GM23338 (cell line): ENCODE measurements around the gene MBD5. TPM values are rescaled to one million over a fixed set of nuclear protein-coding genes. Genes with fewer than 3 reads are reported as not detected.

Experiments
- ATAC-seq: fragments of 200-7000 bp; cut with Tn5 transposase; 3 replicates; pipeline ENCODE4 v1.9.1; 2020
- DNase-seq: peaks from one replicate; pipeline ENCODE4 v3.0.0-alpha.2; 2015; ENCODE audit warnings: low spot score
- H2AFZ ChIP-seq: fragments of 200-600 bp; sonication (generic); 2 replicates; pipeline ENCODE4 v1.8.0; 2016; ENCODE audit warnings: antibody characterized with exemption, mild to moderate bottlenecking, moderate library complexity
- H3F3A ChIP-seq: fragments of 200-600 bp; sonication (generic); replicated peaks from 2 replicates; pipeline ENCODE4 v1.8.0; 2017; ENCODE audit warnings: antibody characterized with exemption, mixed run types, low read depth
- H3K27ac ChIP-seq: fragments of 200-600 bp; sonication (generic); 2 replicates; pipeline ENCODE4 v1.6.1; 2016; ENCODE audit warnings: low read depth
- H3K27me3 ChIP-seq: fragments of 200-600 bp; sonication (generic); 2 replicates; pipeline ENCODE4 v1.8.0; 2016; ENCODE audit warnings: mild to moderate bottlenecking, mixed run types, moderate library complexity; ENCODE audit not compliant: insufficient read depth
- H3K36me3 ChIP-seq: fragments of 200-600 bp; sonication (generic); 2 replicates; pipeline ENCODE4 v1.8.0; 2016; ENCODE audit warnings: mild to moderate bottlenecking; ENCODE audit not compliant: insufficient read depth
- H3K4me1 ChIP-seq: fragments of 200-600 bp; sonication (generic); 2 replicates; pipeline ENCODE4 v1.8.0; 2016; ENCODE audit warnings: mild to moderate bottlenecking, moderate library complexity; ENCODE audit not compliant: insufficient read depth
- H3K4me2 ChIP-seq: fragments of 200-600 bp; sonication (generic); 2 replicates; pipeline ENCODE4 v1.7.1; 2017; ENCODE audit warnings: mixed run types
- H3K4me3 ChIP-seq: fragments of 200-600 bp; sonication (generic); 2 replicates; pipeline ENCODE4 v1.6.1; 2016; ENCODE audit warnings: mixed run types
- H3K79me2 ChIP-seq: fragments of 200-600 bp; sonication (generic); replicated peaks from 2 replicates; pipeline ENCODE4 v1.8.0; 2017; ENCODE audit warnings: mild to moderate bottlenecking; ENCODE audit not compliant: insufficient read depth
- H3K9me2 ChIP-seq: fragments of 200-600 bp; sonication (generic); 2 replicates; pipeline ENCODE4 v1.8.0; 2017; ENCODE audit not compliant: insufficient read depth
- H4K20me1 ChIP-seq: fragments of 200-600 bp; sonication (generic); replicated peaks from 2 replicates; pipeline ENCODE4 v1.8.0; 2017; ENCODE audit warnings: mild to moderate bottlenecking; ENCODE audit not compliant: insufficient read depth
- H3K27ac Mint-ChIP-seq: 2 replicates; pipeline ENCODE4 v1.8.0; 2020; ENCODE audit warnings: inconsistent platforms, mild to moderate bottlenecking, moderate library complexity, mixed read lengths
- H3K27me3 Mint-ChIP-seq: 3 replicates; pipeline ENCODE4 v1.8.0; 2022; ENCODE audit warnings: low read depth, mild to moderate bottlenecking, moderate library complexity, mixed read lengths, inconsistent platforms; ENCODE audit not compliant: insufficient read depth, poor library complexity
- H3K36me3 Mint-ChIP-seq: 3 replicates; pipeline ENCODE4 v1.8.0; 2021; ENCODE audit warnings: low read depth, mild to moderate bottlenecking, inconsistent platforms, moderate library complexity, mixed read lengths
- H3K4me1 Mint-ChIP-seq: 3 replicates; pipeline ENCODE4 v1.8.0; 2020; ENCODE audit warnings: mild to moderate bottlenecking, inconsistent platforms, mixed read lengths
- H3K4me3 Mint-ChIP-seq: 3 replicates; pipeline ENCODE4 v1.8.0; 2021; ENCODE audit warnings: moderate library complexity, mild to moderate bottlenecking, inconsistent platforms, mixed read lengths
- H3K9me3 Mint-ChIP-seq: 3 replicates; pipeline ENCODE4 v1.8.0; 2020; ENCODE audit warnings: moderate library complexity, mild to moderate bottlenecking, inconsistent platforms, mixed read lengths
- CREB1 ChIP-seq: fragments of 250-450 bp; sonication (Bioruptor Pico); IDR thresholded peaks from 2 replicates; pipeline ENCODE4 v1.5.0; 2020; ENCODE audit warnings: low read depth, mild to moderate bottlenecking, moderate library complexity
- EZH2phosphoT487 ChIP-seq: fragments of 200-600 bp; sonication (generic); IDR thresholded peaks from one replicate; pipeline ENCODE4 v1.8.1; 2018; ENCODE audit warnings: antibody characterized with exemption; ENCODE audit not compliant: unreplicated experiment
- NANOG ChIP-seq: IDR thresholded peaks from 2 replicates; pipeline ENCODE4 v1.6.1; 2016; ENCODE audit warnings: antibody characterized with exemption, borderline replicate concordance
- REST ChIP-seq: IDR thresholded peaks from one replicate; pipeline ENCODE4 v1.6.1; 2018; ENCODE audit warnings: antibody characterized with exemption; ENCODE audit not compliant: unreplicated experiment
- STAT1 ChIP-seq: IDR thresholded peaks from one replicate; pipeline ENCODE4 v1.6.1; 2016; ENCODE audit warnings: antibody characterized with exemption; ENCODE audit not compliant: unreplicated experiment
- ZNF114 ChIP-seq: fragments of 250-450 bp; sonication (Bioruptor Pico); IDR thresholded peaks from 2 replicates; pipeline ENCODE4 v1.5.0; 2020; ENCODE audit warnings: mild to moderate bottlenecking, moderate library complexity
- ZNF331 ChIP-seq: fragments of 250-450 bp; sonication (Bioruptor Pico); IDR thresholded peaks from 2 replicates; pipeline ENCODE4 v1.5.0; 2020; ENCODE audit warnings: low read depth, mild to moderate bottlenecking, moderate library complexity
- polyA plus RNA-seq: library from polyadenylated mRNA; unstranded; fragments of >200 nt; fragmentation: Nextera tagmentation; extraction: Ambion mirVana; gene quantifications from 2 replicates; pipeline ENCODE4 v1.2.1, GENCODE V29; 2016
- total RNA-seq: library from RNA; depleted of rRNA; stranded (reverse); fragments of >200 nt; shearing (Covaris generic); gene quantifications from 2 replicates; pipeline ENCODE4 v1.2.3, GENCODE V29; 2014
- TF ChIP-seq, protein P1 (sequence below): fragments of 250-450 bp; sonication (Bioruptor Pico); IDR thresholded peaks from 2 replicates; pipeline ENCODE4 v1.5.0; 2020; ENCODE audit warnings: mild to moderate bottlenecking, moderate library complexity
- TF ChIP-seq, protein P2 (sequence below), 2 experiments: fragments of 200-600 bp in 1 of 2; sonication (generic) in 1 of 2; conservative IDR thresholded peaks; 2 replicates each; pipeline versions ENCODE4 v1.5.1 to v1.6.1; 2016 to 2017; ENCODE audit warnings: antibody characterized with exemption in 2 of 2, low read depth in 2 of 2, mild to moderate bottlenecking in 2 of 2, moderate library complexity in 1 of 2

The MBD5 gene
- total and polyA plus RNA-seq, 2 experiments from 2014 or later: 16.2 to 23.1 TPM

- no peaks in the 10 kb centered on the region for H3K9me2 ChIP-seq
- H4K20me1 ChIP-seq: no peaks in the 10 kb centered on the region
- H3F3A ChIP-seq: no peaks in the 10 kb centered on the region
- no peak overlapping the region for H3K27ac ChIP-seq
- H3K79me2 ChIP-seq: no peaks in the 10 kb centered on the region
- DNase-seq: no peak
- Mint-ChIP-seq H3K27ac (no peak overlapping the region), H3K4me1 (peaks cover 10% of the 10 kb centered on the region), H3K36me3 (no peaks in the 10 kb centered on the region), H3K9me3 (no peaks in the 10 kb centered on the region), H3K27me3 (no peaks in the 10 kb centered on the region), H3K4me3 (no peak overlapping the region)
- no peaks in the 10 kb centered on the region for H3K27me3 ChIP-seq
- H3K4me3 ChIP-seq: no peak overlapping the region
- no peak overlapping the region for H3K4me2 ChIP-seq
- no peaks in the 10 kb centered on the region for H3K36me3 ChIP-seq
- TF ChIP-seq ZNF114 (CRISPR knock-in tag) (no peak), STAT1 (no peak), ZNF331 (CRISPR knock-in tag) (no peak), NANOG (no peak), CREB1 (CRISPR knock-in tag) (no peak), EZH2phosphoT487 (no peak), REST (no peak)
- TF ChIP-seq, protein P1, sequence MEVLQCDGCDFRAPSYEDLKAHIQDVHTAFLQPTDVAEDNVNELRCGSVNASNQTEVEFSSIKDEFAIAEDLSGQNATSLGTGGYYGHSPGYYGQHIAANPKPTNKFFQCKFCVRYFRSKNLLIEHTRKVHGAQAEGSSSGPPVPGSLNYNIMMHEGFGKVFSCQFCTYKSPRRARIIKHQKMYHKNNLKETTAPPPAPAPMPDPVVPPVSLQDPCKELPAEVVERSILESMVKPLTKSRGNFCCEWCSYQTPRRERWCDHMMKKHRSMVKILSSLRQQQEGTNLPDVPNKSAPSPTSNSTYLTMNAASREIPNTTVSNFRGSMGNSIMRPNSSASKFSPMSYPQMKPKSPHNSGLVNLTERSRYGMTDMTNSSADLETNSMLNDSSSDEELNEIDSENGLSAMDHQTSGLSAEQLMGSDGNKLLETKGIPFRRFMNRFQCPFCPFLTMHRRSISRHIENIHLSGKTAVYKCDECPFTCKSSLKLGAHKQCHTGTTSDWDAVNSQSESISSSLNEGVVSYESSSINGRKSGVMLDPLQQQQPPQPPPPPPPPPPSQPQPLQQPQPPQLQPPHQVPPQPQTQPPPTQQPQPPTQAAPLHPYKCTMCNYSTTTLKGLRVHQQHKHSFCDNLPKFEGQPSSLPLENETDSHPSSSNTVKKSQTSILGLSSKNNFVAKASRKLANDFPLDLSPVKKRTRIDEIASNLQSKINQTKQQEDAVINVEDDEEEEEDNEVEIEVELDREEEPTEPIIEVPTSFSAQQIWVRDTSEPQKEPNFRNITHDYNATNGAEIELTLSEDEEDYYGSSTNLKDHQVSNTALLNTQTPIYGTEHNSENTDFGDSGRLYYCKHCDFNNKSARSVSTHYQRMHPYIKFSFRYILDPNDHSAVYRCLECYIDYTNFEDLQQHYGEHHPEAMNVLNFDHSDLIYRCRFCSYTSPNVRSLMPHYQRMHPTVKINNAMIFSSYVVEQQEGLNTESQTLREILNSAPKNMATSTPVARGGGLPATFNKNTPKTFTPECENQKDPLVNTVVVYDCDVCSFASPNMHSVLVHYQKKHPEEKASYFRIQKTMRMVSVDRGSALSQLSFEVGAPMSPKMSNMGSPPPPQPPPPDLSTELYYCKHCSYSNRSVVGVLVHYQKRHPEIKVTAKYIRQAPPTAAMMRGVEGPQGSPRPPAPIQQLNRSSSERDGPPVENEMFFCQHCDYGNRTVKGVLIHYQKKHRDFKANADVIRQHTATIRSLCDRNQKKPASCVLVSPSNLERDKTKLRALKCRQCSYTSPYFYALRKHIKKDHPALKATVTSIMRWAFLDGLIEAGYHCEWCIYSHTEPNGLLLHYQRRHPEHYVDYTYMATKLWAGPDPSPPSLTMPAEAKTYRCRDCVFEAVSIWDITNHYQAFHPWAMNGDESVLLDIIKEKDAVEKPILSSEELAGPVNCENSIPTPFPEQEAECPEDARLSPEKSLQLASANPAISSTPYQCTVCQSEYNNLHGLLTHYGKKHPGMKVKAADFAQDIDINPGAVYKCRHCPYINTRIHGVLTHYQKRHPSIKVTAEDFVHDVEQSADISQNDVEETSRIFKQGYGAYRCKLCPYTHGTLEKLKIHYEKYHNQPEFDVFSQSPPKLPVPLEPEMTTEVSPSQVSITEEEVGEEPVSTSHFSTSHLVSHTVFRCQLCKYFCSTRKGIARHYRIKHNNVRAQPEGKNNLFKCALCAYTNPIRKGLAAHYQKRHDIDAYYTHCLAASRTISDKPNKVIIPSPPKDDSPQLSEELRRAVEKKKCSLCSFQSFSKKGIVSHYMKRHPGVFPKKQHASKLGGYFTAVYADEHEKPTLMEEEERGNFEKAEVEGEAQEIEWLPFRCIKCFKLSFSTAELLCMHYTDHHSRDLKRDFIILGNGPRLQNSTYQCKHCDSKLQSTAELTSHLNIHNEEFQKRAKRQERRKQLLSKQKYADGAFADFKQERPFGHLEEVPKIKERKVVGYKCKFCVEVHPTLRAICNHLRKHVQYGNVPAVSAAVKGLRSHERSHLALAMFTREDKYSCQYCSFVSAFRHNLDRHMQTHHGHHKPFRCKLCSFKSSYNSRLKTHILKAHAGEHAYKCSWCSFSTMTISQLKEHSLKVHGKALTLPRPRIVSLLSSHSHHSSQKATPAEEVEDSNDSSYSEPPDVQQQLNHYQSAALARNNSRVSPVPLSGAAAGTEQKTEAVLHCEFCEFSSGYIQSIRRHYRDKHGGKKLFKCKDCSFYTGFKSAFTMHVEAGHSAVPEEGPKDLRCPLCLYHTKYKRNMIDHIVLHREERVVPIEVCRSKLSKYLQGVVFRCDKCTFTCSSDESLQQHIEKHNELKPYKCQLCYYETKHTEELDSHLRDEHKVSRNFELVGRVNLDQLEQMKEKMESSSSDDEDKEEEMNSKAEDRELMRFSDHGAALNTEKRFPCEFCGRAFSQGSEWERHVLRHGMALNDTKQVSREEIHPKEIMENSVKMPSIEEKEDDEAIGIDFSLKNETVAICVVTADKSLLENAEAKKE (CRISPR knock-in tag): no peak
- TF ChIP-seq, protein P2, sequence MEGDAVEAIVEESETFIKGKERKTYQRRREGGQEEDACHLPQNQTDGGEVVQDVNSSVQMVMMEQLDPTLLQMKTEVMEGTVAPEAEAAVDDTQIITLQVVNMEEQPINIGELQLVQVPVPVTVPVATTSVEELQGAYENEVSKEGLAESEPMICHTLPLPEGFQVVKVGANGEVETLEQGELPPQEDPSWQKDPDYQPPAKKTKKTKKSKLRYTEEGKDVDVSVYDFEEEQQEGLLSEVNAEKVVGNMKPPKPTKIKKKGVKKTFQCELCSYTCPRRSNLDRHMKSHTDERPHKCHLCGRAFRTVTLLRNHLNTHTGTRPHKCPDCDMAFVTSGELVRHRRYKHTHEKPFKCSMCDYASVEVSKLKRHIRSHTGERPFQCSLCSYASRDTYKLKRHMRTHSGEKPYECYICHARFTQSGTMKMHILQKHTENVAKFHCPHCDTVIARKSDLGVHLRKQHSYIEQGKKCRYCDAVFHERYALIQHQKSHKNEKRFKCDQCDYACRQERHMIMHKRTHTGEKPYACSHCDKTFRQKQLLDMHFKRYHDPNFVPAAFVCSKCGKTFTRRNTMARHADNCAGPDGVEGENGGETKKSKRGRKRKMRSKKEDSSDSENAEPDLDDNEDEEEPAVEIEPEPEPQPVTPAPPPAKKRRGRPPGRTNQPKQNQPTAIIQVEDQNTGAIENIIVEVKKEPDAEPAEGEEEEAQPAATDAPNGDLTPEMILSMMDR (conservative IDR thresholded peaks at IDR 0.05; ENCODE audit: low read depth in 2 of 2): no peak
- peaks cover 4% of the 10 kb centered on the region; the same call in 1 of the 2 replicates for H3K4me1 ChIP-seq
- no peak overlapping the region for H2AFZ ChIP-seq
- no peak for ATAC-seq
Measured at GRCh38 chr2:148511883-148512282, 491.0 kb downstream of the MBD5 start.
